SKM-1 (cell line): ENCODE data around the gene DLG5.

Experiments used
- DNase-seq: peaks from one replicate; lab custom pipeline; 2025; ENCODE audit not compliant: unreplicated experiment; lab: John Stamatoyannopoulos, UW

The DLG5 gene

GRCh38 chr10:77892021-77892739, 34.4 kb downstream of the DLG5 start:
- no peak for DNase-seq

GRCh38 chr10:77890097-77890496, 36.5 kb downstream of the DLG5 start:
- DNase-seq, result no peak

GRCh38 chr10:77889277-77889903, 37.2 kb downstream of the DLG5 start:
- DNase-seq, result no peak

GRCh38 chr10:77888356-77888703, 38.2 kb downstream of the DLG5 start:
- DNase-seq, result no peak

GRCh38 chr10:77887631-77888355, 38.8 kb downstream of the DLG5 start:
- DNase-seq, result no peak

GRCh38 chr10:77886795-77887355, 39.7 kb downstream of the DLG5 start:
- DNase-seq, result no peak

GRCh38 chr10:77884181-77884580, 42.4 kb downstream of the DLG5 start:
- no peak for DNase-seq

GRCh38 chr10:77881636-77882035, 44.9 kb downstream of the DLG5 start:
- DNase-seq, result no peak

GRCh38 chr10:77881222-77881621, 45.3 kb downstream of the DLG5 start:
- no peak for DNase-seq

GRCh38 chr10:77879710-77880109, 46.8 kb downstream of the DLG5 start:
- DNase-seq, result no peak

GRCh38 chr10:77879065-77879464, 47.5 kb downstream of the DLG5 start:
- DNase-seq, result no peak

GRCh38 chr10:77877441-77878344, 48.9 kb downstream of the DLG5 start:
- peak; percentile 66 for DNase-seq

- no peak for DNase-seq
Observed at GRCh38 chr10:77875730-77876129, 50.8 kb downstream of the DLG5 start.

GRCh38 chr10:77874872-77875271, 51.7 kb downstream of the DLG5 start:
- DNase-seq, result no peak

- peak; percentile 60 for DNase-seq
Observed at GRCh38 chr10:77873536-77874380, 52.8 kb downstream of the DLG5 start.

GRCh38 chr10:77872947-77873535, 53.5 kb downstream of the DLG5 start:
- DNase-seq, result no peak

- DNase-seq, result no peak
Observed at GRCh38 chr10:77872151-77872946, 54.2 kb downstream of the DLG5 start.

- no peak for DNase-seq
Observed at GRCh38 chr10:77869626-77870420, 56.7 kb downstream of the DLG5 start.
